Retina (tissue), 1 donor: Measurements from ENCODE around the gene VDAC1.
"Not testable (repeated sequence)": the region's sequence is repeated elsewhere in the genome, so short reads cannot be mapped to it uniquely, and the experiment has no call there.

ENCODE experiments used
- DNase-seq: peaks from one replicate; pipeline ENCODE4 v3.0.0-alpha.2; 2016

The VDAC1 gene

DNA sequence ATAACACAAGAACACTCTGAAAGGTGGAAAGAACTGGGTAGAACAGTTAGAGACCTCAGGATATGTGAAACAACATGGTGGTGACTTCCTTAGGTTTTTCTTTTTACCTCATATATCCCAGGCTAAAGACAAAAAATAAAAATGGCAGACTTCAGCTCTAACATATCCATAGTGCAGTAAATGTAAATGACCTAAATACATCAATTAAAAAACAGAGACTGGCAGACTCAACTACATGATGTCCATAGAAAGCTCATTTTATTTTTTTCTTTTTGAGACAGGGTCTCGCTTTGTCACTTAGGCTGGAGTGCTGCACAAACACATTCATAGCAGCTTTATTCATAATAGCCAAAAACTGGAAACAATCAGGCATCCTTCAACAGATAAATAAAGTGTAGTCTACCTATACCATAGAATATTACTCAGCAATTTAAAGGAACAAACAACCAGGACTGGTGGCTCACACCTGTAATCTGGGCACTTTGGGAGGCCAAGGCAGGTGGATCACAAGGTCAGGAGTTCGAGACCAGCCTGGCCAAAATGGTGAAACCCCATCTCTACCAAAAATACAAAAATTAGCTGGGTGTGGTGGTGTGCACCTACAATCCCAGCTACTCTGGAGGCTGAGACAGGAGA, 41.2 kb downstream of the VDAC1 start:
- no peak for DNase-seq

DNA sequence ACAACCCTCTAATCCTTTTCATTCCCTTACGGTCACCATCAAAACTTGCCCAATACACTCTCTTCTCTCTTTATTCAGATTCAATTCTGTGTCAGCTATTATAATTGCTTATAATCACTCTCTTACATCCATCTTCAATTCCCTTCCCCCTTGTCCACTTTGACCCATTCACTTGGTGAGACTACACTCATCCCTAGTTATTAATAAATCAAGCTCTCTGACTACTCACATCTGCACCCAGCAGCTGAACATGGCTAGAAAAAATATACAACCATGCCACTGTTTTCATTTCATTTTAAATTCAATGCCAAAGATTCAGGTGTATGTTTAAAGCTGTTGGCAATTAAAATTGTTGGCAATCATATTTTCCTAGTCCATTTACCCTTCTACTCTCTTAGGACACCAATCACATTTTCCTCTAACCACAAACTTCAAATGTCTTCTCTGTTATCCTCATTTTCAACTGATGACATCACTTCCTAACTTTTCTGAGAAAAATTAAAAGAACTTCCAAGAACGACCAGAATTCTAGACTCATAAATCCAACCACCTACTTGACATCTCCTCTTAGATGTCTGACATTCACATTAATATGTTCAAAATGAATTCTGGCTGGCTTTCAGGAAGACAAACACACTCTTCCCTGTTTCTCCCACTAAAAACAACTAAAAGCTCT, 41.8 kb downstream of the VDAC1 start:
- no peak for DNase-seq

DNA sequence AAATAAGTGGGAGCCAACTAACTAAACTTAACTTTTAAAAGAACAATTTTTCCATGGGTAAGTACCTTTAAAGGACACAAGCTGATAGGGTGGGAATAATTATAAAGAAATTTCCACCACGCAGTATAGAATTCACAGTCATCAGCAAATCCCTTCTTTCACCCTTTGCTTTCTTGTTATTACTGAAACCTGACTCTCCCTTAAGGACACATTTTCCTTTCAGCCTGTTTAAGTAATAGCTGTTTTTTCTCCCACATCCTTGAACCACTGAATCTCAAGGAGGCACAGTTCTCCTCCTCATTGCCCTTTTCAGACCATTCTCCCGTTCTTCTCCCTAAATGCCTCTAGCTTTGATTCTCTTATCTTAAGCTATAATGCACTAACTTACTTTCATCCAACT, 42.6 kb downstream of the VDAC1 start:
- no peak for DNase-seq

DNA sequence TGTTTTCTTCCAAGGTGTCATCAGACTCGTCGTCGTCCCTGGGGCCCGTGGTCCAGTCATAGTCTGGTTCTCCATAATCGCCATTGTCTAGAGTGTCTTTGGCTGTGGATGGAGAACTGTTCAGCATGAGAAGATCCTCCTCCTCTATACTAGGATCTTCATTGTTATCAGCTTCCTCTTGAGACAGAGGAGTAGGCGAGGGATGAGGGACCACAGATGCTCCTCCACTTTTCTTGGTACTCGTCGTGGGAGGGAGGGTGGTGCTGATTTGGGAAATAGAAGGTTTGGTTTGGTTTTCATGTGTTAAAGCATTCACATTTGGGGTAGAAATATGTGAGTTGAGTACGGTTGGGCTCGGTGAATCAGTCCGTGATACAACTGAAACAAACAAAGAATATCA, 45.1 kb downstream of the VDAC1 start:
- DNase-seq = no peak

DNA sequence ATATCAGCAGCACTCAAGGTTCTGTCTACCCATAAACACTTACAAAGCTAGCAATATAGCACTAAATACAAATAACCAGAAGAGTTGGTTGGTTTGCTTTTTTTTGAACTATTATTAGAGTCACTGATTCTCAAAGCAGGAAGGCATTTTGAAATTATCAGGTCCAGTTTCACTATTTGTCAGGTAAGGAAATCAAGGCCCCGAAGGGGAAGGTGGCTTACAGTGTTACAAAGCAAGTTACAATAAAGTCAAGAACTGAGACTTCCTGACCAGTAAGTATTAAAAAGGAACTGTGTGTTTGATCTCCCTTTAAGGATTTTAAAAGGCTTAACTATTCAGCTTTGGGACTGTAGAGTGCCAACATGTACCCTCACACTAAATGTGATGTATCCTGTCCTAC, 47.2 kb downstream of the VDAC1 start:
- no peak for DNase-seq

DNA sequence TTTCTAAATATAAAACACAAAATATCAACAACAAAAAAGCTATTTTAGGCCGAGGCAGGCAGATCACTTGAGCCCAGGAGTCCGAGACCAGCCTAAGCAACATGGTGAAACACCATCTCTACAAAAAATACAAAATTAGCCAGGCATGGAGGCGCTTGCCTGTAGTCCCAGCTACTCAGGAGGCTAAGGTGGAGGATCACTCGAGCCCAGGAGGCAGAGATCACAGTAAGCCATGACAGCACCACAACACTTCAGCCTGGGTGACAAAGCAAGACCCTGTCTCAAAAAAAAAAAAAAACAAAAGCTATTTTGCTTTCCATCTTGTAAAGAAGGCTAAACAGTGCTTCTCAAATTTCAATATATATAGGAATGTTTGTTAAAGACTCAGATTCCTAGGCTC, 47.7 kb downstream of the VDAC1 start:
- no peak for DNase-seq

DNA sequence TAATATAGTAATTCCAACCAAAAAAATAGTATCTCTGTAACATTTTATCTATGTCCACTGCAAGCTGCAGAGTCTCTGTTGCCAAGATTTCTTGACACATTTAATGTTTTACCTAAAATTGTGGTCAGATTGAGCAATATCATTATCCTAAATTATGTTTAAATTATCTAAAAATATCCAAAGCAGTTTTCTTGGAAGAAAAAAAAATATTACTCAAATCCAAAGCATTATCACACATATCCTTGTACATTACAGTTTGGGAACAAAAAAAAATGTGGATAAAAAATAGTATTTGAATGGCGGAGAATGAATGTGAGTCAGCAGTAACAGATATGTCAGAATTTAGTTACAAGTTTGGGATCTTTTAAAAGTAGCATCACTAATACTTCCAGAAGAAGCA, 48.6 kb downstream of the VDAC1 start:
- DNase-seq = not testable (repeated sequence)

DNA sequence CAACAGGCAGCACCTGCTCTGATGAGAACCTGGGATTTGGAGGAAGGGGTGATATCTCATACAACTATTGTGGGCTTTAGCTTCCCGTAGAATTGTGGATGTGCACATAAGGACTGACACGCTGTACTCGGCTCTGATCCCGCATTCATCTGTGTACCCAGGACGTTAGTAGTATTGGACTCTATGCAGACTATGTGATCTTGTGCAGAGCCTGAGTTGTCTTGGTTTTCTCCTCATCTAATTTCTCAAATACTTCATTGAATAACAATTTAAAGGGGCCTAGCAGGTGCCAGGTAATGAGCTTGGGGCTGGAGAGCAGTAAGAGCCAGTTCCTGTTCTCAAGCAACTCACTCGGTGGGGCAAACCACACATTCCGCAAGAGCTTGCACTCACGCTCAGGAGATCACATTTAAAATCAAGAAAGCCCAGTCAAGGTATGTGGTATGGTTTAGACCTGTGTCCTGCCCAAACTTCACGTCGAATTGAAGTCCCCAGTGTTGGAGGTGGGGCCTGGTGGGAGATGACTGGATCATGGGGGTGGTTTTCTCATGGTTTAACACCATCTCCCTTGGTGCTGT, 51.1 kb downstream of the VDAC1 start:
- DNase-seq = no peak

DNA sequence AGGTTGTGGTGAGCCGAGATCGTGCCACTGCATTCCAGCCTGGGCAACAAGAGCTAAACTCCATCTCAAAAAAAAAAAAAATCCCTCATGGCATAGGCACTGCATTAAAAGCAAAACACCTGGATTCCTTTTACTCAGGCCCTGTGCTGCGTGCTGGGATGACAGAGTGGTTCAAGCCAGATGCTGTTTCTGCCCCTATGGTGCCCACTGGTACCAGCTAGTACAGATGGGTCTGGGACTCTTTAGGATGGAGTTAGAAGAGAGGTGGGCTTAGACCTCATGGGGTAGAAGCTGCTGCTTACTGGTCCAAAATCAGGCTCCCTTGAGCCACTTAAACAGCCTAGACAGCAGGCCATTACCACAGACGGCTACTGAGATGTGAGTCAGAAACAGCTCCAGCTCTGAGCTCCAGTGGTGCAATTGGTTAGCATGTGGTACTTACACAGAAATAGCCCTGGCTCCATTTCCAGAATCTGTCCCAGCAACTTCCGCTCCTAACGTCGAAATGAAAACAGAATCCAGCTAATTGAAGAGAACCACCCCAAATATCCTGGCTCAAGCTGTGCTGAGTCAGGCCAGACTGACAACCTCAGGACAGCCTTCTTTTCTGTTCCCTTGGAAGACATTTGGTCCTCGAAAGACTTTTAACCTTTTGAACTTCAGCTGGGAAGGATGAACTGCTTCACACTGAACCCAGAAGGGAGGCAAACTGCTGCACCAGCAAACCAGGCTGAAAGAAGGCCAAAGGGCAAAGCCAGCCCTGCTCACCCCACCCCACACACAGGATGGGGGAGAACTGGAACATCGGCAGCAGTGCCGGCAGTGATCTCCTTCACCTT, 51.8 kb downstream of the VDAC1 start:
- no peak for DNase-seq

DNA sequence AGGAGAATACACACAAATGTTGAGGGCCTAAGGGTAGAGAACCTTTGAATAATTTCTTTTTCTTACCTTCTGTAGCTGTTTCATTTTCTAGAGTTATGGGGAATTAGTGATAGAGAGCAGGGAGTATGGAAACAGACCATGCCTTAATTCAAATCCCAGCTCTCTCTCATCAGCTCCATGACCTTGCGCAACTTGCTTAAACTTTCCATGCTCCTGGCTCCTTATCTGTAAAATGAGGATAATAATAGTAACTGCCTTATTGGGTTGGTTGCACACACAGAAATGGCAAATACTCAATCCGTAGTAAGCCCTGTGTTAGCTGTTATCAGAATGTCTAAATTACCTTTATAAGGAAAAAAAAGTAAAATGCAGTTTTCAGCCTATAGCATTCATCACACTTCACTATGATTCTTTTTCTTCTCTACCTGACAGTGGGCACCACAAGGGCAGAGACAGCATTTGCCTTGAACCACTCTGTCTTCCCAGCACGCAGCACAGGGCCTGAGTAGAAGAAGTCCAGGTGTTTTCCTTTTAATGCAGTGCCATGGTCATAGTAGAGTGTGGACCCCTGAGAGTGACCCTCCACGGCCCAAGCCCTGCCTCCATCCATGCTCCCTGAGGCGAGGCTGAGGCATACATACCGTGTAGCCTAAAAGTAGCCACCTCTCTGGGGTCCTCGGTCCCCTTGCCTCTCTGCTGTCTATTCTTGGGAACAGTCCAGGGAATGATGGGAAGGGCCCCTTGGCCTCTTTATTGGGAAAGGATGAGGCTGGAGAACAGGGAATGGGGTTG, 53.8 kb downstream of the VDAC1 start:
- no peak for DNase-seq

DNA sequence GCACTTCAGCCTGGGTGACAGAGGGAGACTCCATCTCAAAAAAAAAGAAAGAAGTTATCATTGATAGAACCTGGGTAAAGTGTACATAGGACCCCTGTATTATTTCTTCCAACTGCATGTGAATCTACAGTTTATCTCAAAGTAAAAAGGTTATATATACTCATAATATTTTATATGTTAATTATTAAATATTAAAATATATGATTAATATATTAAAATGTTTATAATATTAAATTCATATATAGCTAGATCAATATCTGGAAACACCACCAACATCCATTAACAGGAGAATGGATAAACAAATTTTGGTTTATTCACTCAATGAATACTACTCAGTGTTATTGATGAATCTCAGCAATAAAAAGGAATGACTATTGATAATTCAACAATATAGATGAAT, 56.1 kb downstream of the VDAC1 start:
- DNase-seq = no peak

DNA sequence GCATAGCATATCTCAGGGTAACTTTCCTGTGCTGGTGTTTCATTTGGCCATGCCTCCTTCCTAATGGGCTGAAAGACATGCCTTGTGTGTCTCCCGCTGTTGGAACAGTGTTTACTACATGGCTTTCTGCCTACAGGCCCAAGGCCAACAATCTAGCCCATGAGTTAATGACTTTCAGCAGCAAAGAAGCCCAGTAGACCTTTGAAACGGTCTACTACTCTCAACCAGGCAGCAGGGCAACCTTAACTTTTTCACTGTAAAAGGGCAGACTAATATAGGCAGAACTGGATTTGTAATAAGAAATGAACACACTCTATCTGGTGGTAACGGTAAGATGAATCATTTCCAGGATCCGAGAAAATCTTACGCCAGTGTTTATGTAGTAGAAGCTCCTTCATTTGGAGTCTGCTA, 57.3 kb downstream of the VDAC1 start:
- DNase-seq = no peak

DNA sequence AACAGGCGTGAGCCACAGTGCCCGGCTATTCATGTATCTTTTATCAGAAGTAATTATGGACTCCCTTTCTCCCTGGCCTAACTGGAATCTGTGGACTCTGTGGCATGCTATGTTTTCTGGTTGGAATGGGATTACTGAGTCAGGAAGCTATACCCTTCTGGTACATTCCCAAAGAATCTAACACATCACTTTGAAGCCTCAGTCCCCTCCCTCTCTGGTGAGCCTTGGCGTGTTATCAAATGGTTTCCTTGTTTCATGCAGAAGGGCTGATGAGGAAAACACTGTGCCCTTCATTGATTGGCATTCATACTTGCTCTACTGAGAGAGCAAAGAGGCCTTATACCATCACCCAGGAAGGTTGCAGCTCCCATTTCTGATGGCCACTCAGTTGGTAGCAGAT, 59.2 kb downstream of the VDAC1 start:
- DNase-seq = no peak

DNA sequence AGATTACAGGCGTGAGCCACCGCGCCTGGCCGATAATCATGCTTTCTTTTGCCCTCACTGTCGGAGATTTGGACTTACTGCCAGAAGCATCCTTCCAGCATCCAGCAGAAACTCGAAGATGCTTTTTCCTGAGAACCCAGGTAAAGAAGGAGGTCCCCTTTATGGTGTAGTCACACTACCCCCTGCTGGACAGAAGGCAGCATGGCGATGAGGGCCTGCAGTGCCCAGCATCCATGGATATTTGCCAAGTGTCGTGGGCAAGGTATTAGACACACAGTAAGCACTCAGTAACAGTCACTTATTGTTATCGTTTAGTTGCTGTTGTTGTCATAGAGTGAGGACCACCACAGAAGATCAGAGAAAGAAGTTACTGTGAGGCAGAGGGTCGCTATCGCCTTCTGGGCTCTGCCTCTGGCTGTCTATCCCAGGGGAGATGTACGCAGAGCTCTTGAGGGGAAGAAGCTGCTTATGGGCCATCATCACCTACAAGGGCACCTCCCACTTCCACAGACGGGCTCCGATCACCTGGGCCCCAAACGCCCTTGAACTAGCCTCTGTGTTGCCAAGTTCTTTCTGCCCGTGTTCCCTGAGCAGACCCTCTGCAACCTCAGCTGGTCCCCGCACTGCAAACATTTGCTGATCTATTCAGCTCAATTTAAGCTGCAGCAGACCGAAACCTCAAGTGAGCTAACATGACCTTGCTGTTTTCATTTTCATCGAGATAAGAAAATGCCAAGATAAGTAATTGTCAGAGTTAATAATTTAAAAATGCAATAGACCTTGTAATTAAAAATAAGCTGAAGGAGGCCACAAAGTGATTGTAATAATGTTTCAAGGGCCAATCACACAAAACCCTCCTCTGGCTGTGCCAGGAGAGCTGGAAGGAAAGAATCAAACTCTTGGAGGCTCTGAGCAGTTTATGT, 60.3 kb downstream of the VDAC1 start:
- DNase-seq = peak; percentile 77

DNA sequence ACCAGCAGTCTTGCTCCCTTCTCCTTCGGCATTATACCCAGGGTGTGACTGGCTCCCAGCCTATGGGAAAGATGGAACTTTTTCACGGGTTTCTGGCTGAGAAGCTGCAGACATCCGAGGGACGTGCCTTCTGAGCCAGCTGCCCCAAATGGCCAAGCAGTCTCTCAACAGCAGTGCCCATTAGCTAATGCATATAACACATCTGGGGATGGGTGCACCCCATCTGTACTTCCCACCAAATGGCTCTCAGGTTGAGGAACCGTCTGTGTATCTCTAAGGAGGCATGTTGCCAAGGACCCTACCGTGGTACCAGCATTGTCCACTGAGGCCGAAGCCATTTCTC, 61.3 kb downstream of the VDAC1 start:
- DNase-seq = no peak

DNA sequence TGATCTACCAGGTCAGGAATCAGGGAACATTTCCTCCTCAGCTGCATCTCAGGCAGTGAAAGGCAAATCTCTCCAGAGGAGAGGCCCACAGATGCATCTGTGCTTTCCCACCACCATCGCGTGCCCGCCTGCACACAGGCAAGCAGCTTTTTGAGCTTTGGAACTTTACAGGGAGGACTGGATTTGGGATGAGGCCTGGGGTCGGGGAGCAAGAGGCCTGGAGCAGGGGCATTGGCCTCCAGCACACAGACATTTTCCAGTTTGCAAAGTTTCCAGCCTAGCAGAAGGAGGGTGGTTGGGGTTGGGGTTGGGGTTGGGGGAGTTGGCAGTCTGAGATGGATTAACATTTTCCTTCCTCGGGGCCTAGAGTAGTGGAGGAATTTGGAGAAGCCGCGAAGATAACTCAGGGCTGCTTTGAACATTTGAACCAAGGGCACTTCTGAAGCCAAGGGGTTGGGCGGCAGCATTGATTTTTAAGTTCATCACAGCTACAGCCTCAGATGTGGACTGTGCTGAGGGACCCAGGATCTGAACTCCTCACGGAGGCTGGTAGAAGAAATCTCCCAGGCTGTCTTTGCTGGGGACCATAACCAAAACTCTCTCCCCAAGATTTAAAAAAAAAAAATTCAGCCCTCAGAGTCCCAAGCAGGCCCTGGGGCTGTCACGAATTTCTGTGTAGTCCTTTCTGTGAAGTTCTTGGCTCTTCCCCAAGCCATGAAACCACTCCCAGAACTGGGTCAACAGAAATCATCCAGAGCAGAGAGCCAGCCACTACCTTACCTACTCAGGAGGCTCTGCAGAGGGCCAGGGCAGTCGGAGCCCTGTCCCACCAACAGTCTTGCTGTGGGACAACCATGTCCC, 61.9 kb downstream of the VDAC1 start:
- DNase-seq = no peak

DNA sequence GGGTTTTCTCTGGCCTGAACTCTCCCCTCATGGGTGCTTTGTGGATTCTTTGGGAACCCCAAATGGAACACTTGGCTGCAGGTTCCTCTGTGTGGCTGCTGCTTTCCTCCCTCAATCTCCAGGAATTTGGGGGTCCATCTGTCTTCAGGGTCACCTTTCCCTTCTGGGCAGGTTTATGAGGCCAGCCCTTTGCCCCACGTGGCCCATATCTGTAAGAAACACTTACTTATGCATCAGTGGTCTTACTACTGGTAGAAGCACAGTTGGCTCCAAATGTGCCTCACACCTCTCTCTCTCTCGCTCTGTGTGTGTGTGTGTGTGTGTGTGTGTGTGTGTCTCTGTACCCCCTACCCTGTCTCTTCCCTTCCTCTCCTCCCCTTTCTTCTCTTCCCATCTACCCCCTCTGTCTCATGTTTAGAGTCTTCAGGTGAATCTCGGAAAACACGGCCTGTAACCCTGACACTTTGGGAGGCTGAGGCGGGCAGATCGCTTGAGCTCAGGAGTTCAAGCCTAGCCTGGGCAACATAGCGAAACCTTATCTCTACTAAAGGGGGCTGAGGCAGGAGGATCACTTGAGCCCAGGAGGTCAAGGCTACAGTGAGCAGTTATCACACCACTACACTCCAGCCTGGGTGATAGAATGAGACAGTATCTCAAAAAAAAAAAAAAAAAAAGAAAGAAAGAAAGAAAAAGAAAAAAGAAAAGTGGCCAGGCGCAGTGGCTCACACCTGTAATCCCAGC, 63.1 kb downstream of the VDAC1 start:
- DNase-seq = no peak

DNA sequence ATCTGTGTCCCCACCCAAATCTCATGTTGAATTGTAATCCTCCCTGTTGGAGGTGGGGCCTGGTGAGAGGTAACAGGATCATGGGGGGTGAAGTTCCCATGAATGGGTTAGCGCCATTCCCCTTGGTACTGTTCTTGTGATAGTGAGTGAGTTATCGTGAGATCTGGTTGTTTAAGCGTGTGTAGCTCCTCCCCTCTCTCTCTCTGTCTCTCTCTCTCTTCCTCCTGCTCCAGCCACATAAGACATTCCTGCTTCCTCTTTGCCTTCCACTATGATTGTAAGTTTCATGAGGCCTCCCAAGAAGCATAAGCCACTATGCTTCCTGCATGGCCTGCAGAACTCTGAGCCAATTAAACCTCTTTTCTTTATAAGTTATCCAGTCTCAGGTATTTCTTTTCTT, 65.1 kb downstream of the VDAC1 start:
- DNase-seq = no peak

DNA sequence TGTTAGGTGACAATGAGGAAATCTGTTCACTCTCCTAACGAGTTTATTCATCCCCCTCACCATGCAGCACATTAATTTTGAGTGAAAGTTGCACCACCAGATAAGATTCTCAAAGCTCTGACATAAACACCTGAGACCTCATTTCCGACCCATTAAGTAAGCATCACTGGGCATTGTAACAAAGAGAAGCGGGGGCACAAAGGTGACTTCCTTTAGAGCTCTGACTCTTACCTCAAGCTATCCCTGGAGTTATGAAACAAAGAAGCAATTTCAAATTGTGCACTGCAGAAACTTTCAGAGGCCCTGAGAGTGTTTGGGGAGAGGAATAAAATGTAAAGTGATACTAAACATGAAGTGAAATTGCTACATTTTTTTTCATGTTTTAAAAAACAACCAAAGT, 65.8 kb downstream of the VDAC1 start:
- DNase-seq = no peak
